Hippocampal formation (tissue), 2 donors: Measurements from ENCODE around the gene MAST4.

ENCODE experiments used
- DNase-seq, 2 donors: peaks; one replicate each; lab custom pipeline; 2025; lab: John Stamatoyannopoulos, UW

The MAST4 gene

DNA sequence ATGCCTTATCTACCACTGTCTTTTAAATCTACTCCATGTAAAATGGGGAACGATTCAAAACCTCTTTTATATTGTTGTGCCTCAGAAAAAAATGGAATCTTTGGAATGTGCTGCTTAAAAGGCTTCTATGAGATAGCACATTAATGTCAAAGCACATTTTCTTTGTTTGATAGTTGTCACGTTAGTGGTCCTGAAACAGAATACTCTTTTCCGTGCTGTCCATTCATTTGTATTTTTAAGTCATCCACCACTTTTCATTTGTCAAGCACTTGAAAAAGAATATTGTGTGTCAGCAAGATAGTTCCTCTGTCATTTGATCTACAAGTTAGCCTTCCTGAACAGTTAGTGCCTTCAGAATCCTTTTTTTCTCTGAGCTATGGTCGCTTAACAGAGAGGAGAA lies 246.9 kb downstream of the MAST4 start:
- DNase-seq: no peak

- no peak for DNase-seq
Observed at GRCh38 chr5:66848749-66849641, 252.8 kb downstream of the MAST4 start.

DNA sequence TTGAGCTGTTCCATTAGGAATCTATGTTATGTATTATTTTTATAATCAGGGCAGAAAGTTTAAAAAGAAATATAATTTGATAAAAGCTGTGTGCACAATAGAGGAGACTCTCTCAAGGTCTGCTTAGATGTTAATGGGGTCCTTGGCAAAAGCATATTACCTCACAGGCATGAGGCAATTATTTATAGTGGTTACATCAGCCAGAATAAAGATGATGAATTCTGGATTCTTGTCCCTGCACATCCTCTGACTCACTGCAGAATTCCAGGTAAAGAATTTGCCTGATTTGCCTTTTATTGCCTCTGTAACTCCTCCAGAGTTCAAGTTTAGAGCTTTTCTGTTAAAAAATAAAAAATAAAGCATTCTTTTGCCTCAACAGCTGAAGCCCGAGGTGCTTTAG lies 253.6 kb downstream of the MAST4 start:
- DNase-seq: no peak

DNA sequence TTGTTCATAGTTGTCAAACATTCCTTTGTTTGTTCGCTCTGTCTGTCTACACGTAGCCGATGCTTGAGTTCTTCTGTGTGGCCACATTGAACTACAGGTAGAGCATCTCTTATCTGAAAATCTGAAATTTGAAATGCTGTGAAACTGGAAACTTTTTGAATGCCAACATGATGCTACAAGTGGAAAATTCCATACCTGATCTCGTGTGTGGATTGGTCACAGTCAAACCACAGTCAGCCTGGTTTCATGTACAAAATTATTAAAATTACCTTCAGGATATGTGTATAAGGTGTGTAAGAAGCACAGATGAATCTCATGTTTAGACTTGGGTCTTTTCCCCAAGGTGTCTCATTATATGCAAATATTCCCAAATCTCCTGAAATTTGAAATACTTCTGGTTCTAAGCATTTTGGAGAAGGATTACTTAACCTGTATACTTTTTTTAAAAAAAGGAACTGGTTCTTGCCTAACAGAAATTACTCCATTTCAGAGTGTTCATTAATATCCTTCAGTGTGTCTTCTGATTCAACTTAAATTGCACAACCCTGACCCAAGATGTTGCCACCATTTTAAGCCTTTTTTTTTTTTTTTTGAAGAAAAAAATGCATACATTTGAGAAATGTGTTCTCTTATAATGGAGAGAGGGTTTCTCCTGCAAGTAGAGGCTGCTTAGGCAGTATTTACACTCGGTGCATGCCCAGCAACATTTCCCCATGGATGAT lies 254.3 kb downstream of the MAST4 start:
- no peak for DNase-seq

DNA sequence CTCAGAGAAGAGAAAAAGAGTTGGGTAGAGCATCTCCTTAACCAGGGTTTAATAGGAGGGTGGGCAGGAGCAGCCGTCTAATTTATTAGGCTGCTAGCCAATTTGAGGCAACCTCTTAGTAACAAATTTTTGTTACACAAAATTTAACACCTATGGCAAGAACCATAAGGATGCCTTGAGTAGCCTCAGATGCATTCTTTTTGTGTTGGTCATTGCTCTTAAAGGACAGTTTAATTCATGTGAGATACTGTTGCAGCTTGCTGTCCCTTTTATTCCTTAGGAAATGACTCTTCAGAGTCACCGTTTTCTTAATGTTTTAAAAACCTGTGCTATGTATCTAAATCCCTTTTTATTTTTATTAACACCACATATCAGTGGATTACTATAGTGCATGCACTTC lies 255.1 kb downstream of the MAST4 start:
- DNase-seq: no peak

DNA sequence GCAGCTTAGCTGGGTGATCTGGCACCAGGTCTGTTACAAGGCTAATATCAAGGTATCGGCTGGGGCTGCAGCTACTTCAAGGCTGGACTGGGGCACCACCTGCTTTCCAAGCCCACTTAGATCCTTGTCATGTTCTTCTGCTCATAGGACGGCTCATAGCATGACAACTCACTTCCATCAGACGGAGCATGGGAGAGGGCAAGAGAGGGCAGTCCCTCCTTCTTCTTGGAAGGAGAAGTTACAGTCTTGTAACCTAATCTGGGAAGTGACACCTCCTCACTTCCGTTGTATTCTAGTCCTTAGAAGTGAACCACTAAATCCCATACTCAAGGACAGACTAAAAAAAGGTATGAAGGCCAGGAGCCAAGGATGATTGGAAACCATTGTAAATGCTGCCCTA lies 258.2 kb downstream of the MAST4 start:
- DNase-seq: no peak

DNA sequence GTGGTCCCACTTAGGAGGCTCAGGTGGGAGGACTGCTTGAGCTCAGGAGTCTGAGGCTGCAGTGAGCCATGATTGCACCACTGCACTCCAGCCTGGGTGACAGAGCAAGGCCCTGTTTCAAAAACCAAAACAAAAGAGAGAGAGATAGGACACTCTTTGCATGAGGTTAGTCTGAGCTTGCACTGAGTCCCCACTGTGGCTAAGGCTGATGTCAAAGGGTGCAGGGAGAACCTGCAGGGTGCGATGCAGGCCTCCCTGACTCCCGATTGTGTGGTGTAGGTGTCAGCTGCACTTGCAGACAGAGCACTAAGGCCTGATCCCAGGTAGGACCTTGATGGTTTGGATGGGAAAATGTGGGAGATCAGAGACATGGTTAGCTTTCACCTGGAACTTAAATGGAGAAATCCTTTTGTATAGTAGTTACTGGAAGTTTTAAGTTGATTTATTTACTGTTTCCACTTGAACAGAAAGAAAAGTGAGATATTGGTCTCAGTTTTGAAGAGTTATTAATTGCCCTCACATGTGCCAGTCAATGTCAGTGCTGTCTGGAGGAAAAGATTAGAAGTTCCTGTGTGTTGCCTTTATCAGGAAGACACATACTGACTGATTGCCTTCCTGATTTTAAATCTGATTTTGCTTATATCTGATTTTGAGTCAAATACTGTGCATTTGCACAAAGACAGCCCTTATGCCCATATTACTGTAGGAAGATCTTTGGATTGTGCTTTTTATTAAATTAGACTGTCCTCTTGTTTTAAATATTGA lies 260.0 kb downstream of the MAST4 start:
- no peak for DNase-seq

- DNase-seq: no peak
Observed at GRCh38 chr5:66859526-66859925, 263.3 kb downstream of the MAST4 start.

DNA sequence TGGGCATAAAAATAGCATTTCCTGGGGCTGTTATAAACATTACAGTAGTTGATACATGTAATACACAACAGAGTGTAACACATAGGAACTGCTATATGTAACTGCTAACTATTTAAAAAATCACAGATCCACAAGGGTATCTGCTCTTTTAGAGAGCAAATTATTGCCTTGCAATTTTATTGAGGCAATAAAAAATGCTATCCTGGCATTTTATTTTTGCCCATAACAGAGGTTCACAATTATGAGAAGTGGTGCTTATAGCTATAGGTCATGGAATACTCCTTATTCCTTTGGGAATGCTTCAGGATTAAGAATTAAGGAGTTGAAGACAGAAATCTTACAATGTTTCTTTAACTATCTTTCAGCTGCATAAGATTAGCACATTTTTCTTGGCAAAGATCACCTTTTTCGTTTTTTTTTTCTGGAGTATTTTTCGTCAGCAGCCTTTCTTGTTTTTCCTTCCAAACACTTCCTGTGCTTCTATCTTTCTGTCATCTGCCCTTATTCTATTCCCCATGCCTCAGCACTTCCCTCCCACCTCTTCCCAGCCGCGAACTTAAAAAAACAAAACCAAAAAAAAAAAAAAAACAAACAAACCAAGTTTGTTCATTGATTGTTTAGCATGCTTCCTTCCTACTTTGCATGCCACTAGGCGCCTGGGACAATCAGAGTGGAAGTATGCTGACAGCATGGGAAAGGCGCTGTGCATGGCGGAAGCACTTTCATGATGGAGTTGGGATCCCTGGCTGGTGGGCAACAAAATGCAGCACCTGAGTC lies 264.2 kb downstream of the MAST4 start:
- no peak for DNase-seq

- DNase-seq: no peak
Observed at GRCh38 chr5:66861402-66861801, 265.2 kb downstream of the MAST4 start.

DNA sequence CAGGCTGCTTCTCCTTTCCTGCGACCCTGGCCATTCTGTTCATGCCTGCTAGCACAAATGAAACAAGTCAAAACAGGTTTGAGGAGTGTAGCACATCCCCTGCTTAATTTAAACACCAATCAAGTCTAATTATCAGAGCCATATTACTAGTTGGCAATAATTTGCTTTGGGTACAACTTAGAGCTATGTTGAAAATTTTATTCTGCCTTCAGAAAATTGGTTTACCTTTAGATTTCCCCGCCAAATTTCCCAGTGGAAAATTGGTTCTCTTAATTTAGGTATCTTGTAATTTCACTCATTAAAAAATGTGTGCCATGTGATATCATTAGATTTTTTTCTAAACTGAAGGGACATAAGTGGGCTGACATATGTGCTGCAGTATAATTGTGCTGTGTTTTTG lies 265.8 kb downstream of the MAST4 start:
- no peak for DNase-seq

DNA sequence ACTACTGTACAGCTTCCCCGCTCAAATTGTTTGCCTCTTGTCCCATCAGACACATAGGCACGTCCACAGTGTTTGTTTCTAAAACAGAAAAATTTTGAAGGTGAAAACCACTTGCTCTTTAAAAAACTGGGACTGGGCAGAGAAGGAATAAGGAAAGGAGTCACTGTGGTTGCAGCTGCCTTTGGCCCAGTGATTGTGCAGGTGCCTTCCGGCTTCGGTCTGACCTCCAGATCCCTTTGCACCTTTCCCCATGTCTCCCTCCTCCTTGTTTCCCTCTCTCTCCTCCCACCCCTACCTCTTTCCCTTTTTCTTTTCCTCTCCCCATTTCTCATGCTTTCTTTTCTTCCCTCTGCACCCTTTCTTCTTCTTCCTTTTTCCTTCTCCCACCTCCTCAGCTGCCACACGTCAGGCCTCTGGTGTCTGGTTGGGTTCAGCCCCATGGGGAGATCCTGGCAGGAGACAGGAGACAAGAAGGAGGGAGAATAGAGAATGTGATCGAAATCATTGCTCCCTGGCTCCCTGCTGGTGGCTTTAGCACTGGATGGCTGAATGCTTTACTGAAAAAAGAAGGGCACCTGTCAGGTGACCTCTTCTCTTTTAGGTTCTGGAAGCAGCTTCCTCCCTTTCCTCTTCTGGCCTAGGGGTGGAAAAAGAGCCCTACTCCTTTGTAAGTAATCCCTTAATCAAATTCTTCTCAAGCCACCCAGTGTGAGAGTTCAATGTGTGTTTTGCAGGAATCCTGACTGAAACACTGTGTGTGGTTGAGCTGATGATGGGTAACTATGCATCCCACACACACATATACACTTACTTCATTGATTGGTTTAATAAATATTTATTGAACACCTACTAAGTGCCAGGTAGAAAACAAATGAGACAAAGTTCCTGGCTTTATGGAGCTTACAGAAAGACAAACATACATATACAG lies 267.3 kb downstream of the MAST4 start:
- no peak for DNase-seq

- DNase-seq: no peak
Observed at GRCh38 chr5:66864240-66864884, 268.2 kb downstream of the MAST4 start.

GRCh38 chr5:66867618-66868322 lies 271.6 kb downstream of the MAST4 start:
- no peak for DNase-seq

DNA sequence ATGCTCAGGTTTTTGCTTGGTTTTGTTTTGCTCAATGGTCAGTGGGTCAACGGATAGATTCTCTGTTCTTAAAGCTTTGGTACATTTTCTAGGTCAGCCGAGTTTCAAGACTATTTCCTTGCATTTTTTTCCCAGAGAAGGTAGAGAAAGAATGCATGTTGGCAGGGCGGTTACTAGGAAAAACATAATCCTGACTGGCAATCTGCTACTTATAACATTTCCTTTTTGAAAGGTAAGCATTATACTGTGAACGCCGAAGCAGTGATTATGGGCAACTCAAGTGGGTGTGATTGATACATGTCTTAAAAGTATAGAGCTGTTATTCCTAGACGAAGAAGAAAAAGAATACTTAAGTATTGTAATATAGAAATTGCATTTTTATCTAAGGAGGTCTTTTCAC lies 273.2 kb downstream of the MAST4 start:
- no peak for DNase-seq

DNA sequence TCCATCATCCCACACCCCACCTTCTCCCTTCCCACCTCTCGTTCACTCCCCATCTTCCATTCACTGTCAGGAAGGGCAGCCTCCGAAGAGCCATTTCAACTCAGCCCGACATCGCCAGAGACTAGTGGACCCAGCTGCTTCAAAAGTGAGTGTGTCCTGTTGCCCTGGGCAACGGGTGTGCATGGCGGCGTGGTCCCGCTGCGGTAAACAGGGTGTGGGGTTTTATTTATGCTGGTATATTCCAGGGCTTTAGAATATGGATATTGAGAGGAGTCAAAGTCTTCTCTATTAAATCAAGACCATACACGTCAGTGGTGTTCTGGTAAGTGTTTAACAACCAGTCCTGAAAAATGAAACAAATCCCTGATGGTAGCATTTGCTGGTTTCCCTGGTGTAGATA lies 274.5 kb downstream of the MAST4 start:
- DNase-seq: no peak

GRCh38 chr5:66871651-66872050 lies 275.5 kb downstream of the MAST4 start:
- DNase-seq: no peak

GRCh38 chr5:66872736-66873331 lies 276.6 kb downstream of the MAST4 start:
- no peak for DNase-seq

DNA sequence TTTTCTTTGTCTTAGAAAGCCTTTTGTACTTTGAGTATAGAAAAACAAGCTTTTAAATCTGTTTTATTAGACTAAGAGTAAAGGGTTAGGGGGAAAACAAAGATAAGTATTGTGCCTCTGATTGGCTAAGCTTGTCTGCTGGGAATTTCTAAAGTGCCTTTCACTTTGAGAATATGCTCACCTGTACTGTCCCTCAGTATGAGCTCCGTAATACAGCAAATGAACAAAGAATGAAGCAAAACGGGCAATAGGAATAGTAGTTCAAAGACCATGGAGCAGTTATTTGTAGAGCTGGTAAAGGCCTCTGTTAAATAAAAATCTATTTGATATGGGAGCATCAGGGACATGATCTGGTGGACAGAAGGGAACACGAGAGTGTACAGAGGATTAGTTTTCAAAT lies 277.8 kb downstream of the MAST4 start:
- no peak for DNase-seq
